Activated naive CD8-positive, alpha-beta T cell treated with anti-CD3 and anti-CD28 coated beads, Interleukin-2, amount 50 U/mL, for 16 hours (primary cell): ENCODE results near the gene URB1.
"Not testable (repeated sequence)": the region's sequence is repeated elsewhere in the genome, so short reads cannot be mapped to it uniquely, and the experiment has no call there.

Experiments used
- DNase-seq: peaks from one replicate; pipeline ENCODE4 v3.0.0-alpha.2; 2020; ENCODE audit warnings: low read depth, low spot score

URB1 gene

DNA sequence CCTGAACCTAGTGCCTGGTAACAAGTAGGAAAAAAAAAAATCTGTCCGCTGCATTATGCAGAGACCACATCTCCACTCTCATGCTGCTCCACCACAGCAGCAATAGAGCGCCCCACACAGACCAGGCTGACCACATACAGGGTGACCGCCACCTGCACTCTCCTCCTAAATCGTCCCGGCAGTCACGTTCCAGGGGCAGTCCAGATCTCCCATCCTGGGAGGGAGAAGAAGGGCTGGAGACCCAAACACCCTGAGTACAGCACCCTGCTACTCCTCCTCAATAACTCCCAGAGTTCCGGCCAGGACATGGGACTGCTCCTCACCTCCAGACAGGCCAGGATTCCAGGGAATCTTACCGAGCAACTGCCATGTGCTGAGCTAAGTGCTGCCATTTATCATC, 15.3 kb downstream of the URB1 start:
- no peak for DNase-seq

DNA sequence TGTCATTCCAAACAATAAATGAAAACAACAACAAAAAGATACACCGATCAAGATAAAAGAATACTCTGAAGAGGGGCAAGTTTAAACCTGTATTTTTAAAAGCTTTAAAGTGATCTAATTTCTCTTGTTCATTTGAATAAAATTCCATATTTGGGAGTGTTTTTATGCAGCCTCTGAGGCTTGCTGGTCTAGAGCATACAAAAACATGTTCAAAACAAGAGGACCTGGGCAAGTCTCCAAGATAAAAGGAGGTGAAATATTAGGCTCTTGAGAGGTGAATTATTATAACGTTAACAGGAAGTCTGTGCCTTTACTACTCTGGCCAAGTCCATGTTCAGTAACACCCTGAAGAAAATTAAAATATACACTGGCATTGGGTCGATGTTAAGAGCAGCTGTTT, 20.1 kb downstream of the URB1 start:
- DNase-seq = no peak

DNA sequence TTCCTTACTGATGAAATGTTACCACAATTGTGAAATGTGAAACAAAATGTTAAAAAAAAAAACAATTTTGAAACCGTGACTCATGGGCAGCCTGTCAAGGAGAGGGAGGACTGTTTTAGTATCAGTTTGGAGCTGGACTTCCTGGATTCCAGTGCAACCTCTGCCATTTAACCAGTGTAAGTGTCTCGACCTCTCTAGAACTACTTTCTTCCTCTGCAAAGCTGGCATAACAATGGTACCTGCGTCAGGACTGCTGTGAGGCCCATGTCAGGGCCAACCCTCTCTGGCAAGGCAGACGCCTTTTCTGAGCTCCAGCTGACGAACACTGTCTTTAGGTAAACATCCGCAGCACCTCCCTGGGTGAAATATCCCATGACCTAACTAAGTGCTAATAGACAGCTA, 20.9 kb downstream of the URB1 start:
- no peak for DNase-seq

DNA sequence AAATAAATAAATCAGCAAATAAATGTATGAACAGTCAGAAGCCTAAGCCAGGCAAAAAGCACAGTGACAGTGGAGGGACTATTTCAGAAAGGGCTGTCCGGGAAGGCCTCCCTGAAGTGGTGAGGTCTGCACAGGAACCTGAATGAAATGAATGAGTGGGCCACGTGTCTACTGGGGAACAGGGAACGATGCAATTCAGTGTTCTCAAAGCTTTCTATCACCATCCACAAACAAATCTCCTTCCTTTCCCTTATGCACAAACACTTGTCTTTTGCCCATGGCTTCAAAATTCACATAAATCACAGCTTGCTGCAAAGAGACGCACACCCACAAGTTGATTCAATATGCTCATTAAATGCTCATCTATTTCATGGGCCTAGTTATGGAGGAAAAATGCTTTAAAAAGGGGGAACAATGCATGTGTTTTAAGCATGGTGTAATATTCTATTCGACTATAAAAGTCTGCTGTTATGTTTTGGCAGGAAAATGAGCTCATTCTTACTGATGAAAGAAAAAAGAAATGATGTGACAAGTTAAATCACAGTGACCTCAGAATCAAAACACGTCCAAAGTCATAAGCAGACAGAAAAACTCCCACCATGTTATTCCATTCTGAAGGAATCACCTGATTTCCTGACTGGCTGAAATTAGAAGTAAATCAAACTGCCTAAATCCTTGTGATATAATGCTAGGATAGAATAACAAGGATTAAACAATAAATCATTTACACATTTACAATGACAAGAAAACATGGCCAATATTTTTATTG, 21.6 kb downstream of the URB1 start:
- no peak for DNase-seq

DNA sequence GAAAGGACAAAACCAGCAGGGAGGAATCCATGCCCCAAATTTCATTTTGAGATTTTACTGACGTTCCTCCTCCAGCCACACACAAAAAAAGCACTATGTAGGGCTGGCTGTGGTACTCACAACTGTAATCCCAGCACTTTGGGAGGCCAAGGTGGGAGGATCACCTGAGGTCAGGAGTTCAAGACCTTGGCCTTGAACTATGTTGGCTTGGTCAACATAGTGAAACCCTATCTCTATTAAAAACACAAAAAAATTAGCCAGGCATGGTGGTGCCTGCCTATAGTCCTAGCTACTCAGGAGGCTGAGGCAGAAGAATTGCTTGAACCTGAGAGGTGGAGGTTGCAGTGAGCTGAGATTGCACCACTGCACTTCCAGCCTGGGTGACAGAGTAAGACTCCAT, 23.9 kb downstream of the URB1 start:
- not testable (repeated sequence) for DNase-seq

DNA sequence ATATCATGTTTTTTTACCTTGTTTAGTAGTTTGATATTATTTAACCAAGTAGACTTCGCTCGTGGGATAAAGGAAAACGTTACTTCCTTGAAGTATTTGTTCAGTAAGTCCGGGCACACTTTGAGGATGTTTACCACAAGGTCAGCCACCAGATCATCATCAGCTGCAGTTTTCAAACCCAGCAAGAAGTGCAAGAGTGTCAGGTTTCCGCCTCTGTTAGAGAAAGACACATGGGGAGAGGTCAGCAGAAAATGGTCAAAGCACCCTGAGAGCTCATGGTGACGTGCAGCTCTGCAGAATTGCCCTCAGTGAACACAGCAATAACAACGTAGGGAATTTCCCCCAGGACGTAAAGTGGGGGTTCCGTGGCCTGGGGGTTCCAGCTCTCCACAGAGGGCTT, 24.4 kb downstream of the URB1 start:
- DNase-seq = no peak

DNA sequence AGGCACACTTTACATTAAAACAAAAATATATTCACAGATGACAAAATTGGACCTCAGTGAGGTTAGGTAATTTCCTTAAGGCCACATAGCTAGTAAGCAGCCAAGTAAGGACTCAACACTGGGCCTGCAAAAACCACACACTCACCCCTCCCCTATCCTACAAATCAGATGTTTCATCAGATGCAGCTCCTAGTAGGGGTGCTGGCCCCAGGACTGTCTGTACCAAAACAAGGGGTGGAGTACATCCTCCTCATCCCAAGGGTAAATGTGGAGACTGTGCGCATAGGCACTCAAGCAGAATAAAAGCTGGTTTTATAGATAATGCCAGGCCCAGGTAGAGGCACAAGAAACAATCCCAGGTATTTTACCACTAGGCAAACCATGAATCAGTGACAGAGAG, 25.7 kb downstream of the URB1 start:
- no peak for DNase-seq

DNA sequence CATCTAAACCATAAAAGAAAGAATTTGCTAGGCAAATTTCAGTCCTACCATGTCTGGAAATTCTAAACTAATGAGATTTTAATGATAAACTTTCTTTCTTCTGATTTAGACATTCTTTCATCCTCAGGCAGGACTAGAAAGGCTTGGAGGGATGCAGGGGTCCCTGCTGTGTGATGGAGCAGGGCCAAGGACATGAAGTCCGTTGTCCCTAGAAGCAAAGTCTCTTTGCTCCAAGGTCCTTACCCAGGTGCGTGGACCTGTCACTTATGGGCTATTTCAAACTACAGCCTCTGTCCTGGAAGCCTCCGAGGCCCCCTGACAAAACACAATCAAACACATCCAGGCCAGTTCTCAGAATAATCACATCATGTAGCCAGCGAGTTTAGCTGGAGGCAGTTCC, 26.6 kb downstream of the URB1 start:
- no peak for DNase-seq

DNA sequence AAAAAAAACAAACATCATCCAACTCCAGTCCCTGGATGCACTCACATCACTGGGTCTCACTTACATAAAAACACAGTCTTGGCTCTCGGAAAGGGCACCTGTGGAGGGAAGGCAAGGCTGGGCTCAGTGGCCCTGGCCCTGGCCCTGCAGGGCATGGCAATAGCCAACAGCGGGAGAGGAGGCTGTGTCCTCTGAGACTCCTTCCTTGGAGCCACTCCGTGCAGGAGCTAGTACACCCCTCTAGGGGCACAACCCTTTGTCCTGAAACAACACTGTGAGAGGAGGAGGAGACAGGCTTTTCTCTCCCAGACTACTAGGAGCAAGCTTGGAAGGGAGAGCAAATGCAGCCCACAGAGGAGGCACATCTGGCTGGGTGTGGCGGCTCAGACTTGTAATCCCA, 28.0 kb downstream of the URB1 start:
- no peak for DNase-seq

DNA sequence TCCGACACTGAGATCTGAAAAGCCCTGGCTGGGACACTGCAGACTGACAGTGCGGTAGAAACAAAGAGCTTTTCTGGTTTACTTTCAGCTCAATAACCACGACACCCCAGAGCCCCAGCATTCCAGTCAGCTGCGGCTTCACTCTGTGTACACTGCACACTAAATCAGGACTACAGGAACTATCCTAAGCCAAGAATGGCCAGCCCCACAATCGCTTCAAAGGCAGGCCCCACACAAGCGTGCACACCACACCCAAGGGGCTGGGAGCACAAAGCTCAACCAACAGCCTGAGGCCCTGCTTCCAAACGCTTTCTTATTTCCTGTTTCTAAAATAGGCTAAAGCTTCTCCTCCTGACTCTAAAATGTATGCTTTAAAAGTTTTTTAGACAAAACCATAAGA, 28.4 kb downstream of the URB1 start:
- DNase-seq = no peak

DNA sequence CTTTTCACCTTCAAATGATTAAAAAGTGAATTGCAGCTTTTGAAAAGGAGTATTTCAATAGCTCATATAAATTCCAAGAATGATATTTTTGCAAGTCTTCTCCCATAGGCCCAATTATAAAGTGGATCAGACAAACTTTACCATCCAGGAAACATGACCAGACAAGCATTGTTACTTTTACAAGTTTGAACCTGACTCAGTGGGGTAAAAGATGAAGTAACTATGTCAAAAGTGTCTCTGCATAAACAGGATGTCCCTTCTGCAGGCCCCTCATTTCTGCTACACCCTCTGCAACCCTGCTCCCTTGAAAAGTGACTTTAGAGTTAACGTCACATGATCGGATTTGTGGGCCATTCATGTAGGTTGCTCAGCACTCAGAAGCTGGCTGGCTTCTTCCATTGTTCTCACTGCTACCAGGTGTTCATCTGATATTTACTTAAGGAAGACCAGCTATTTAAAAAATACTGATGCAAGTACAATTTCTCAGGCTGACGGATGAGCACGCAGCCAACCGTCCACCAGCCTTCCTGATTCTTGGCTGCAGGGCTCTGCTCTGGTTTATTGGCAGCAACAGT, 32.3 kb downstream of the URB1 start:
- DNase-seq = no peak

DNA sequence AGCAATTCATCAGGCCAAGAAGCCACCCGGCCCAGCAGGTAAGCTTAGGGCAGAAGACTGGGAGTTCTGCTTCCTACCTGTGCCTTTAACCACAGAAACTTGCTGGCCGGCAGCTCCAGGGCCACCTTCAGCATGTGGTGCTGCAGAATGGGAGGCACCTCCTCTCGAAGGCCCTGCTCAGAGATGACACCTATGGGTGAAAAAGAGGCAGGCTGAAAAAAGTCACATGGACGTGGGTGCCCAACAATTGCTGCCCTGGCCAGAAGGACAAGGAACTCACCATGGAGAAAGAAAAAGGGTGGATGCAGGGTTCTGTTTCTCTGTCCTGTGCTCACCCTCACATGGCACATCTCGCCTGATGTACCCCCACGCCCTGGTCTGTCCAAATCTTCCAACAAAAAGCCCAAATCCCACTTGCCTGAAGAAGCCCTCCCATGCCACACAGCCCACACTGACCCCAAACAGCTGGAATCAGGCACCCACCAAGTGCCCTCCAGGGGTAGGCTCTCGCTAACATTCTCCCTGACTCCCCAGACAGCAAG, 33.0 kb downstream of the URB1 start:
- no peak for DNase-seq

DNA sequence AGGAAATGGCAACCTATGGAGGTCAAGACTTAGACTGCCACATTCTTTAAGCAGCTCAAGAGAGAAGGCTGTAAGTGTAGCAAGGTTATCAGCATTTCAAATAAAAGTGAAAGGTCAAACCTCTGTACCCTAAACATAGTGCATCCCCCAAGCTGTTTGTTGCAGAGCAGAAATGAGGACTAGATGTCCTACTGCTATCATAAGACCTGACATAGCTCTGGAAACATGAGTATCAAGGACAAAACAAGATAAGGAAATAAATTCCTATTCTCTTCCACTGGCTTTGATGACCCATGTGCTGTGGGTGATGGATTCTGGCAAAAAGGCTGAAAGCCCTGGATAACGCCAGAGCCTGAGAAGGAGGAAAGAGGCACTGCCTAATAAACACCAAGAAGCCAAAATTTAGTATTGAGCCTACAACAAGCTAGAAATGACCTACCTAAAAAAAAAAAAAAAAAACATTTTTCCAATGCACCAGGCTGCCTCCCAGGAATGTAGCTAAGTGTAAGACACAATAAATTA, 35.9 kb downstream of the URB1 start:
- no peak for DNase-seq

DNA sequence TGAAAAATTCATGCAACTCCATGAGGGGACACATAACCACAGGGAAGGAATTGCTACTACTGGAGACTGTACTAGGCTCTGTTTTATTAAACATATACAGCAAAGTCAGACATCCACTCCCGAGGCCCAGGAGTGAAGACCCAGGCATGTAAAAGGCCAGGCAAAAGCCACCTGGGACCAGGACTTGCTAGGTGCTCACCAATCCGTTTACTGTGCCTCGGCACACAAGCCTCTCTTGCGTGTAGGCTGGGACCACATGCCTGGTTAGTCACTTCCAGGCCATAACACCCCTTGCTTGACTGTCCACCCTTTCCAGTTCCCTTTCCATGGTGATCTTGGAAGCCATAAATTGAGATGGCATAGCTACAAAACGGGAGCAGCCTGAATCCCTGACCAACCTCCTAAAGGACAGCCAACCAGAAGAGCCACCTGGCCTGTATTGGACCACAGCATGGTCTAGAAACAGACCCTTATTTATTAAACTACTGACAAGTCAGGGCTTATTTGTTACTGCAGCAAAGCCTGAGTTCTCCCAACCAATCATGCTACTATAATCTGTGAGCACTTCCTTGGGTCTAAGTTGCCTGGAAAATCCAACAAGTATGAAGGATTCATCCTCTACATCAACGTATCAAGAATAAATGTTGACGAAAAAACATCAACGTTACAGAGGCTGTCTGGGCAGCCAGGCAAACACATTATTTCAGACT, 39.7 kb downstream of the URB1 start:
- no peak for DNase-seq

DNA sequence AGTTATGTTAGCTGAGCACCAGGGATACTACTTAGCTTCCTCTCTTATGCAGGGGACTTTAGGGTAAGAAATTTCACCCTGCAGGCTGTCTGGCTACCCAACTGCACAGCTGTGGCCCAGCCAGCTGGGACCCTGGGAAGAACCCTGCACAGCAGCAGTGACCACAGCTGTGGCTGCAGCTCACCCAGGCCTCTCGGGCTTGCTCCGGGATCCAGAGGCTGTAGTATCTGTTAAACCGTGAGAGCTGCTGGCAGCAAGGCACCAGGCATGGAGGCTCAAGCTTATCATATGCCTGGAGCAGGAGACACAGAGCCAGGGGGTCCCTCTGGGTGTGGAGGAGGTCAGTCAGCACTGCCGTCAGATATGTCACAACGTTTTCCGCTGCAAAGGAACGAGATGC, 40.3 kb downstream of the URB1 start:
- no peak for DNase-seq

DNA sequence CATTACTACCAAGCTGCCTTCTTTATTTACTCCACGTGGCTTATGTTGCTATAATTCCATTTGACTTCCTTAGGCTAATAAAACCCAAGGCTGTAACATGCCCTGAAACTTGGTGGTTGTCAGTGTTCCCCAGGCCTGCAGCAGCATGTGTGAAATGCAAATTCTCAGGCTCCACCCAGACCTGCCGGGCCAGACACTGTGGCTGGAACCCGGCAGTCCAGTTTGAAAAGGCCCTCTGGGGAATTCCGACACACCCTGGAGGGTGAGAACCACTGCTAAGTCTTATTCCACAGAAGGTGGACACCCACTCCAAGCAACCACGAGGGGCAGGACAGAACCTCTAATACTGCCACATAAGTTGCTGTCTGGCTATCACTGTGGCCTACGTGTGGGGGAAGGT, 41.4 kb downstream of the URB1 start:
- DNase-seq = no peak

DNA sequence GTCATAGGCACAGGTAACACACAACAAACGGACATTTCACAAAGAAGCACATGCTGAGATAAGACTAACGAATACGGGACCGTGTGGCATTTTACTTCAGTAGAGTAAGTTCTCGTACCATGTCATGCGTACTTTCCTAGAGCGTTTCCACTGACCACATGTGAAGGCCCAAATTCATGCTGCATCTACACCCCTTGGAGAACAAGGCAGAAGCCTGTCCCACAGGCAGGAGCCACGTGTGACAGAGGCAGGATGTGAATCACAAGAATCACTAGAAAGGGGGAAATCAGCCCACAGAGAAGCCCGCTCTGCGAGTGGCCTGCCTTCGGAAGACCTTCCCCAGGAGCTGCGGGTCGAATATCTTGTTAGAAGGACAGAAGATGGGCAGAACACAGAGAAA, 41.8 kb downstream of the URB1 start:
- no peak for DNase-seq

DNA sequence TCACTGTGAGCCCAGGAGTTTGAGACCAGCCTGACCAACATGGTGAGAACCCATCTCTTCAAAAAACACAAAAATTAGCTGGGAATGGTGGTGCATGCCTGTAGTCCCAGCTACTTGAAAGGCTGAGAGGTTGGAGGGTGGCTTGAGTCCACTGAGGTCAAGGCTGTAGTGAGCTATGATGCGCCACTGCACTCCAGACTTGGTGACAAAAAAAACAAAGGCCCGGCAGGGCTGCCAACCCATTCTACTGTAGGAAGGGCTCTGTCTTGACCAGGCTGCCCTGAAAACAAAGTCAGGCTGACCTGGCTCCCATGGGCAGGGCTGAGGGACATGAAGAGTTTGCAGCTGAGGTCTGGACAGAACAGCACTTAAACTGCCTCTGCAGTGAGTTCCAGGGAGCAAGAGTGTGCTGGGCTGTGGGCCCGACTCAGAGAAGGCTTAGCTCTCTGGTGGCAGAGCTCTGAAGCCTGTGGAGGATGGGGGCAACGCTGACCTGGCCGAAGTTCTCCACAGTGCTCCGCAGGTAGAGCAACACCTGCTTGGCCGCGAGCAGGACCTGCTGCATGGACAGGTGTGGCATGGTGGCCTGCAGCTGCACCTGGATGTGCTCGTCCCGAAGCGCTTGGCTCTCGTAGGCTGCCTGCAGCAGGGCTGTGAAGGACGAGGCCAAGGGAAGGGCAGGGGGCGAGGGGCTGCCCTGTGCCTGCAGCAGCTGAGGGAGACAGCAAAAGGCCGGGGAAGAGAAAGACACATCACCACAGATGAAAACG, 42.4 kb downstream of the URB1 start:
- DNase-seq = no peak

DNA sequence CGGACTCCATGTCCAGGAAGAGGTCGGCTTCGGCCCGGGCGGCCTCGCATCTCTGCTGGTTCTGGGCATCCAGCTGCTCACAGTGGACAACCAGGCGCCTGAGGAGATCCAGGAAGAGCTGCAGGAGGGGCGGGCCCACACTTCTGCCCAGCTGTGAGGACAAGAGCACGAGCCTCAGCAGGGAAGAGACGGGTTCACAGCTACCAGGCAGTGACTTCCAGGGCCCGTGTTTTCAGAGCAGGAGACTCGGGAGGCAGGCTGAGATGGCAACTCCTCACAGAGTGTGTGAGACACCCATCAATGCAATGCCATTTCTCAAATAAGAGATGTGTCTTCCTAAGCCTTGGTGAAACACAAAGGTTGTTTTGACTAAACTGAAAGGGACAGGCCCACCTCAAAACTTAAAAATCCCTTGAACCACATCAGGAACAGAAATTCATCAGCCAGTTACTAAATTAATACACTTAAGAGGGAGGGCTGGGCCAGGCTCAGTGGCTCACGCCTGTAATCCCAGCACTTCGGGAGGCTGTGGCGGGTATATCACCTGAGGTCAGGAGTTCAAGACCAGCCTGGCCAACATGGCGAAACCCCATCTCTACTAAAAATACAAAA, 43.4 kb downstream of the URB1 start:
- DNase-seq = no peak

DNA sequence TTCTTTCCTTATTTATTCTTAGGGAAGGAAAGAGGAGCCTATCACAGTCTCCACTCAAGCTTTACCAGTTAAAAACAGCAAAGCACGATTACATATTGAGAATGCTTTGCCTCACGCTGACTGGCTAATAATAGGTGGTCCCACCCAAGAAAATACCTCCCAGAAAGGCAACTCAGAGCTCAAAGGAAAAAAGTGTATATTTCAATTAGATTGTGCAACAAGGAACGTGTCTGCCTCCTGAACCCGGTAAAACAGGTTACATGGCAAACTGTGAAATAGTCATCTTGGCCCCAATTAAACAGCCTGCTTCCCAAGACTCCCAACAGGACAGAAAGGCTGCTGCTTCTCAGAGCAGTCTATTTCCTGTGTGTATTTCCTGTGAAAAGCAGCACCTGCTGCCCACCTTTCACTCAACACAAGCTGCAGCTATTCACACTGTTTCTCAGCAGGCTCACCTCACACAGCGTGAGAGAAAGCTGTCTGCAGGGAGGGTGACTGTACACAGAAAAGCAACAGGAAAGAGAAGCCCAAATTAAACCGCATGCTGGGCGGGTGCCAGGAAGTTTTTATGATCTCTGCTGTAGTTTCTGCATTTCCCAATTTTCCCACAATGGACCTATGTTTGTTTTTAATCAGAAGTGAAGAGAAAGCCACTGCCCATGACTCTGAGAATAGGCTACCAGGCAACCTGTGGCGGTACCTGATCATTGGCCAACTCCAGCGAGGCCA, 44.0 kb downstream of the URB1 start:
- no peak for DNase-seq

DNA sequence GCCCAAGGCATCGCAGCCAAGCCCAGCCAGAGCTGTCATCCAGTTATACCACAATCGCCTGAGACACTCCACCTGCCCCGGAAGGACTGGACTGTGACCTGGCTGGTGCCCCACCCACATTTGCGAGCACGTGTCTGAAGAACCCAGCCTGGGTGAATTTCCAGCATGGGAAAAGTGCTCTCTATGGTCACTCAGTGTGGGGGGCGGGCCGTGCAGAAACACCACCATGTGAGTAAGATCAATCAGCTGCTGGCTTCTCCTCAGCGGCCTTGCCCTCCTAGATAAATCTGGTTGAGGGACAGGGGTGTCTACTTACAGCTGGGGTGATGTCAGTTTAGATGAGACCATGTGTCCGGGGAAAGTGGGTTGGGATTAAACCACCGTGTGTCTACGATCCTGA, 44.8 kb downstream of the URB1 start:
- DNase-seq = no peak
